WTC11 (cell line): ENCODE measurements around the gene ZNF738. TPM values are rescaled to one million over a fixed set of nuclear protein-coding genes. Genes with fewer than 3 reads are reported as not detected.

Source experiments
- ATAC-seq: fragments of 200-7000 bp; cut with Tn5 transposase; 2 replicates; pipeline ENCODE4 v1.10.0; 2021; ENCODE audit warnings: mild to moderate bottlenecking, moderate library complexity
- CTCF ChIA-PET: fragments of 300-600 bp; sonication (Branson Sonifier 250); formaldehyde crosslinking; loops from one replicate; lab custom pipeline; 2021; ENCODE audit warnings: antibody characterized with exemption; lab: Charles Lee
- POLR2A ChIA-PET: fragments of 350-600 bp; sonication (Branson Sonifier 250); formaldehyde crosslinking; loops from one replicate; lab custom pipeline; 2021; ENCODE audit warnings: antibody characterized with exemption; lab: Charles Lee
- DNase-seq: peaks from one replicate; pipeline ENCODE4 v3.0.0; 2021; ENCODE audit warnings: low spot score
- H3K27ac Mint-ChIP-seq: 2 replicates; pipeline ENCODE4 v1.8.0; 2021; ENCODE audit warnings: mixed read lengths
- H3K27me3 Mint-ChIP-seq: 2 replicates; pipeline ENCODE4 v1.8.0; 2021; ENCODE audit warnings: low read depth, mild to moderate bottlenecking, moderate library complexity, mixed read lengths
- H3K36me3 Mint-ChIP-seq: 2 replicates; pipeline ENCODE4 v1.8.0; 2021; ENCODE audit warnings: mixed read lengths
- H3K4me1 Mint-ChIP-seq: 2 replicates; pipeline ENCODE4 v1.8.0; 2022; ENCODE audit warnings: mixed read lengths
- H3K4me3 Mint-ChIP-seq: 2 replicates; pipeline ENCODE4 v1.8.0; 2021; ENCODE audit warnings: mild to moderate bottlenecking, moderate library complexity, mixed read lengths
- H3K9me3 Mint-ChIP-seq: 2 replicates; pipeline ENCODE4 v1.8.0; 2021; ENCODE audit warnings: mixed read lengths
- CREM ChIP-seq: sonication (generic); formaldehyde crosslinking; IDR thresholded peaks from 2 replicates; pipeline ENCODE4 v1.8.1; 2022; ENCODE audit warnings: mild to moderate bottlenecking, missing genetic modification reagents, moderate library complexity
- ESRRA ChIP-seq: sonication (generic); formaldehyde crosslinking; IDR thresholded peaks from 2 replicates; pipeline ENCODE4 v1.8.1; 2022; ENCODE audit warnings: mild to moderate bottlenecking, missing genetic modification reagents, borderline replicate concordance
- FOXK1 ChIP-seq: sonication (generic); formaldehyde crosslinking; IDR thresholded peaks from 2 replicates; pipeline ENCODE4 v1.8.0; 2022; ENCODE audit warnings: mild to moderate bottlenecking, moderate library complexity, missing genetic modification reagents
- FOXP1 ChIP-seq: sonication (generic); formaldehyde crosslinking; IDR thresholded peaks from 2 replicates; pipeline ENCODE4 v1.8.0; 2022; ENCODE audit warnings: missing genetic modification reagents, mild to moderate bottlenecking, moderate library complexity, borderline replicate concordance
- FOXP4 ChIP-seq: sonication (generic); formaldehyde crosslinking; IDR thresholded peaks from 2 replicates; pipeline ENCODE4 v1.8.0; 2022; ENCODE audit warnings: mild to moderate bottlenecking, missing genetic modification reagents
- HMGA2 ChIP-seq: fragments of 250-450 bp; sonication (Bioruptor Pico); IDR thresholded peaks from 2 replicates; pipeline ENCODE4 v1.4.0; 2021; ENCODE audit warnings: mild to moderate bottlenecking, moderate library complexity
- KAT7 ChIP-seq: sonication (generic); formaldehyde crosslinking; IDR thresholded peaks from 2 replicates; pipeline ENCODE4 v1.8.1; 2023; ENCODE audit warnings: missing genetic modification reagents, mild to moderate bottlenecking, borderline replicate concordance
- NFYB ChIP-seq: sonication (generic); formaldehyde crosslinking; conservative IDR thresholded peaks from 2 replicates; pipeline ENCODE4 v1.8.0; 2022; ENCODE audit warnings: low read depth, missing genetic modification reagents
- NR1H2 ChIP-seq: sonication (generic); formaldehyde crosslinking; IDR thresholded peaks from 2 replicates; pipeline ENCODE4 v1.9.0; 2021; ENCODE audit warnings: mild to moderate bottlenecking, moderate library complexity, missing genetic modification reagents
- SOX15 ChIP-seq: fragments of 250-450 bp; sonication (Bioruptor Pico); IDR thresholded peaks from 2 replicates; pipeline ENCODE4 v1.9.0; 2021; ENCODE audit warnings: mild to moderate bottlenecking
- ZNF219 ChIP-seq: sonication (generic); formaldehyde crosslinking; IDR thresholded peaks from 2 replicates; pipeline ENCODE4 v1.8.0; 2023; ENCODE audit warnings: missing genetic modification reagents, mild to moderate bottlenecking, borderline replicate concordance
- ZNF263 ChIP-seq: sonication (generic); formaldehyde crosslinking; IDR thresholded peaks from 2 replicates; pipeline ENCODE4 v1.8.1; 2022; ENCODE audit warnings: low read depth, mild to moderate bottlenecking, moderate library complexity, missing genetic modification reagents
- total RNA-seq: library from RNA; stranded (reverse); gene quantifications from 3 replicates; pipeline ENCODE4 v1.2.3, GENCODE V29; 2021
- TF ChIP-seq, protein P1 (sequence below): sonication (generic); formaldehyde crosslinking; IDR thresholded peaks from 2 replicates; pipeline ENCODE4 v1.8.0; 2023; ENCODE audit warnings: missing genetic modification reagents, mild to moderate bottlenecking, borderline replicate concordance
- TF ChIP-seq, protein P2 (sequence below): sonication (generic); formaldehyde crosslinking; IDR thresholded peaks from 2 replicates; pipeline ENCODE4 v1.8.1; 2022; ENCODE audit warnings: mild to moderate bottlenecking, missing genetic modification reagents, moderate library complexity, borderline replicate concordance
- TF ChIP-seq, protein P3 (sequence below): fragments of 250-450 bp; sonication (Bioruptor Pico); conservative IDR thresholded peaks from 2 replicates; pipeline ENCODE4 v1.9.0; 2021; ENCODE audit warnings: mild to moderate bottlenecking
- TF ChIP-seq, protein P4 (sequence below): sonication (generic); formaldehyde crosslinking; IDR thresholded peaks from 2 replicates; pipeline ENCODE4 v1.8.1; 2023; ENCODE audit warnings: mild to moderate bottlenecking, moderate library complexity, missing genetic modification reagents

ZNF738 gene
- total RNA-seq, 1 experiment from 2014 or later, result 49.7 TPM

DNA sequence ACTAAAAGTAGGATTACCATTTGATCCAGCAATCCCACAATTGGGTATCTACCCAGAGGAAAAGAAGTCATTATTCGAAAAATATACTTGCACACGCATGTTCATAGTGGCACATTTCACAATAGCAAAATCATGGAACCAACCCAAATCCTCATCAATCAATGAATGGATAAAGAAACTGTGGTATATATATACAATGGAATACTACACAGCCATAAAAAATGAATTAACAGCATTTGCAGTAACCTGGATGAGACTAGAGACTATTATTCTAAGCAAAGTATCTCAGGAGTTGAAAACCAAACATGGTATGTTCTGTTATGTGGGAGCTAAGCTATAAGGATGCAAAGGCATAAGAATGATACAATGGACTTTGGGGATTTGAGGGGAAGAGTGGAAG lies 32.6 kb upstream of the ZNF738 start (continued):
- TF ChIP-seq, protein P1, sequence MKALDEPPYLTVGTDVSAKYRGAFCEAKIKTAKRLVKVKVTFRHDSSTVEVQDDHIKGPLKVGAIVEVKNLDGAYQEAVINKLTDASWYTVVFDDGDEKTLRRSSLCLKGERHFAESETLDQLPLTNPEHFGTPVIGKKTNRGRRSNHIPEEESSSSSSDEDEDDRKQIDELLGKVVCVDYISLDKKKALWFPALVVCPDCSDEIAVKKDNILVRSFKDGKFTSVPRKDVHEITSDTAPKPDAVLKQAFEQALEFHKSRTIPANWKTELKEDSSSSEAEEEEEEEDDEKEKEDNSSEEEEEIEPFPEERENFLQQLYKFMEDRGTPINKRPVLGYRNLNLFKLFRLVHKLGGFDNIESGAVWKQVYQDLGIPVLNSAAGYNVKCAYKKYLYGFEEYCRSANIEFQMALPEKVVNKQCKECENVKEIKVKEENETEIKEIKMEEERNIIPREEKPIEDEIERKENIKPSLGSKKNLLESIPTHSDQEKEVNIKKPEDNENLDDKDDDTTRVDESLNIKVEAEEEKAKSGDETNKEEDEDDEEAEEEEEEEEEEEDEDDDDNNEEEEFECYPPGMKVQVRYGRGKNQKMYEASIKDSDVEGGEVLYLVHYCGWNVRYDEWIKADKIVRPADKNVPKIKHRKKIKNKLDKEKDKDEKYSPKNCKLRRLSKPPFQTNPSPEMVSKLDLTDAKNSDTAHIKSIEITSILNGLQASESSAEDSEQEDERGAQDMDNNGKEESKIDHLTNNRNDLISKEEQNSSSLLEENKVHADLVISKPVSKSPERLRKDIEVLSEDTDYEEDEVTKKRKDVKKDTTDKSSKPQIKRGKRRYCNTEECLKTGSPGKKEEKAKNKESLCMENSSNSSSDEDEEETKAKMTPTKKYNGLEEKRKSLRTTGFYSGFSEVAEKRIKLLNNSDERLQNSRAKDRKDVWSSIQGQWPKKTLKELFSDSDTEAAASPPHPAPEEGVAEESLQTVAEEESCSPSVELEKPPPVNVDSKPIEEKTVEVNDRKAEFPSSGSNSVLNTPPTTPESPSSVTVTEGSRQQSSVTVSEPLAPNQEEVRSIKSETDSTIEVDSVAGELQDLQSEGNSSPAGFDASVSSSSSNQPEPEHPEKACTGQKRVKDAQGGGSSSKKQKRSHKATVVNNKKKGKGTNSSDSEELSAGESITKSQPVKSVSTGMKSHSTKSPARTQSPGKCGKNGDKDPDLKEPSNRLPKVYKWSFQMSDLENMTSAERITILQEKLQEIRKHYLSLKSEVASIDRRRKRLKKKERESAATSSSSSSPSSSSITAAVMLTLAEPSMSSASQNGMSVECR (CRISPR knock-in tag), result no peak
- TF ChIP-seq, protein P2, sequence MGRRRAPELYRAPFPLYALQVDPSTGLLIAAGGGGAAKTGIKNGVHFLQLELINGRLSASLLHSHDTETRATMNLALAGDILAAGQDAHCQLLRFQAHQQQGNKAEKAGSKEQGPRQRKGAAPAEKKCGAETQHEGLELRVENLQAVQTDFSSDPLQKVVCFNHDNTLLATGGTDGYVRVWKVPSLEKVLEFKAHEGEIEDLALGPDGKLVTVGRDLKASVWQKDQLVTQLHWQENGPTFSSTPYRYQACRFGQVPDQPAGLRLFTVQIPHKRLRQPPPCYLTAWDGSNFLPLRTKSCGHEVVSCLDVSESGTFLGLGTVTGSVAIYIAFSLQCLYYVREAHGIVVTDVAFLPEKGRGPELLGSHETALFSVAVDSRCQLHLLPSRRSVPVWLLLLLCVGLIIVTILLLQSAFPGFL (CRISPR knock-in tag), result no peak
- TF ChIP-seq, all 79 proteins: peak for 0

DNA sequence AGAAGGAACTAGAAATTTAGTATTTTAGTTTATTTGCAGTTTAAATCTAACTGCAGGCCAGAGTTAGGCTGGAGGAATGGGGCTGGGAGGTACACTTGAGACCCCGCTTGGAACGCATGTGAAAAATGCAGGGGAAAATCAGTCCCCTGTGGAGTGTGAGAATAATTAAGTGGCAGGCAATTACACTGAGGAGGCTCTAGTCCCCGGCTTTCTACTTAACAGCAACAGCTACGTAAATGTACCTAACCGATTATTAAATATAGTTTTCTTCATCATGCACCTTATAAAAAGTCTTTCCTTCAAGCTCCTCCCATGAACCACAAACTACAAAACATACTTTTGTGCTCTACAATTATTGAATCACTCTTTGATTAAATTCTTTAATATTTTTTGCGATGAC lies 30.4 kb upstream of the ZNF738 start:
- Mint-ChIP-seq H3K27ac (peak overlapping the region; percentile 100), H3K9me3 (peaks cover 30% of the 10 kb centered on the region), H3K36me3 (peaks cover 35% of the 10 kb centered on the region), H3K27me3 (0 out of 2 replicates have a peak, but pooled peaks cover 3% of the 10 kb centered on the region), H3K4me3 (peak overlapping the region; percentile 100), H3K4me1 (peaks cover 33% of the 10 kb centered on the region)
- CTCF ChIA-PET, result interaction anchor here (0.6 to 2.1 kb wide), 4 partner anchors 8 to 107 kb away, joined by 3 to 9 read pairs (median 3); no protein-coding TSS in a partner anchor
- ATAC-seq, result no peak
- DNase-seq, result no peak
- POLR2A ChIA-PET, result interaction anchor here (0.6 to 3.1 kb wide), 15 partner anchors 26 to 1890 kb away, joined by 3 to 46 read pairs (median 5); partner anchors contain the start of genes ZNF431, ZNF66, ZNF737 and ZNF738
- TF ChIP-seq, protein P3, sequence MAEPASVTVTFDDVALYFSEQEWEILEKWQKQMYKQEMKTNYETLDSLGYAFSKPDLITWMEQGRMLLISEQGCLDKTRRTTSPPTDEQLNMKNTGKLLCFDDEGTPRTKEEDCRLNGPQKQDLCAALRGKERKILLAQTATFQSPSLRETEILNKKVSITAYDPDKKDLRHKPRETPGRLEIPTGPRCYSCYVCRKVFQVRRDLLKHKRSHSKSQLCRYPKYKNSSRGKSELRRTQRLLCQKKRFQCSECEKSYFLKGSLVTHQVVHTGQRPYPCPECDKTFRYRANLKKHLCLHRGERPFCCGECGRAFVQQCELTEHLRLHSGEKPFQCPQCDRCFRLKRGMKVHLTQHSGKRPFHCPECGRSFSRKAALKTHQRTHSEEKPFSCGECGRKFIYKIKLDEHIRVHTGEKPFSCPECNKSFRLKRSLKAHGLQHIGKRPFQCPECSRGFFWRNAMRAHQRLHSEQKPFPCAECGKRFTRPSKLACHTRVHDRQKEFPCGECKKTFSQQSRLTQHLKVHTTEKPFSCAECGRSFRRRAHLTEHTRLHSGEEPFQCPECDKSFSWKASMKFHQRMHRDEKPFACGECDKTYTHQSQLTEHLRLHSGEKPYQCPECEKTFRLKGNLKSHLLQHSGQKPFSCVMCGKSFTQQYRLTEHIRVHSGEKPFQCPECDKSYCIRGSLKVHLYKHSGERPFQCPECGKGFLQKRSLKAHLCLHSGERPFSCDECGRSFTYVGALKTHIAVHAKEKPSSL (CRISPR knock-in tag), result no peak
- TF ChIP-seq FOXP4 (CRISPR knock-in tag) (no peak), ZNF219 (no peak), NR1H2 (CRISPR knock-in tag) (no peak), ESRRA (CRISPR knock-in tag) (no peak)

GRCh38 chr19:21328885-21329605 lies 29.8 kb upstream of the ZNF738 start, which contains the start of gene ZNF708:
TSS of gene ZNF708 (minus strand) at chr19:21329410. CDS start at chr19:21329212, 198 bp downstream.
- 0 out of 2 replicates have a peak, but pooled peaks cover 3% of the 10 kb centered on the region for H3K27me3 Mint-ChIP-seq
- peaks cover 37% of the 10 kb centered on the region for H3K36me3 Mint-ChIP-seq
- DNase-seq (peak; percentile 84), ATAC-seq (peak; percentile 100)
- H3K4me3 Mint-ChIP-seq, result peak within 1 kb of the TSS; percentile 100
- H3K9me3 Mint-ChIP-seq, result peaks cover 30% of the 10 kb centered on the region
- H3K27ac Mint-ChIP-seq, result peak within 1 kb of the TSS; percentile 100
- peaks cover 27% of the 10 kb centered on the region for H3K4me1 Mint-ChIP-seq
- POLR2A ChIA-PET, result interaction anchor here (0.6 to 3.1 kb wide), 17 partner anchors 8 to 1889 kb away, joined by 3 to 46 read pairs (median 5); partner anchors contain the start of genes ZNF431, ZNF66, ZNF737 and ZNF738
- CTCF ChIA-PET, result interaction anchor here (0.6 to 2.1 kb wide), 6 partner anchors 9 to 155 kb away, joined by 3 to 9 read pairs (median 3); no protein-coding TSS in a partner anchor
- no peak for TF ChIP-seq ZNF263 (CRISPR knock-in tag)
- 0 out of 2 replicates have a peak, but pooled peaks have one; percentile 49 for TF ChIP-seq CREM
- no peak for TF ChIP-seq SOX15 (CRISPR knock-in tag)
- TF ChIP-seq, protein P4, sequence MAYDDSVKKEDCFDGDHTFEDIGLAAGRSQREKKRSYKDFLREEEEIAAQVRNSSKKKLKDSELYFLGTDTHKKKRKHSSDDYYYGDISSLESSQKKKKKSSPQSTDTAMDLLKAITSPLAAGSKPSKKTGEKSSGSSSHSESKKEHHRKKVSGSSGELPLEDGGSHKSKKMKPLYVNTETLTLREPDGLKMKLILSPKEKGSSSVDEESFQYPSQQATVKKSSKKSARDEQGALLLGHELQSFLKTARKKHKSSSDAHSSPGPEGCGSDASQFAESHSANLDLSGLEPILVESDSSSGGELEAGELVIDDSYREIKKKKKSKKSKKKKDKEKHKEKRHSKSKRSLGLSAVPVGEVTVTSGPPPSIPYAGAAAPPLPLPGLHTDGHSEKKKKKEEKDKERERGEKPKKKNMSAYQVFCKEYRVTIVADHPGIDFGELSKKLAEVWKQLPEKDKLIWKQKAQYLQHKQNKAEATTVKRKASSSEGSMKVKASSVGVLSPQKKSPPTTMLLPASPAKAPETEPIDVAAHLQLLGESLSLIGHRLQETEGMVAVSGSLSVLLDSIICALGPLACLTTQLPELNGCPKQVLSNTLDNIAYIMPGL (CRISPR knock-in tag), result 0 out of 2 replicates have a peak, but pooled peaks have one; percentile 17
- TF ChIP-seq FOXK1 (CRISPR knock-in tag), result 0 out of 2 replicates have a peak, but pooled peaks have one; percentile 31
- 0 out of 2 replicates have a peak, but pooled peaks have one; percentile 39 for TF ChIP-seq NFYB
- no peak for TF ChIP-seq HMGA2 (CRISPR knock-in tag)
- TF ChIP-seq FOXP1 (CRISPR knock-in tag), result 0 out of 2 replicates have a peak, but pooled peaks have one; percentile 63
- TF ChIP-seq KAT7, result 0 out of 2 replicates have a peak, but pooled peaks have one; percentile 32
